HG02588 (cell line): ENCODE measurements around the gene PRDM11.
"Not testable (repeated sequence)": the region's sequence is repeated elsewhere in the genome, so short reads cannot be mapped to it uniquely, and the experiment has no call there.

Source experiments
- ATAC-seq: cut with Tn5 transposase; IDR thresholded peaks from one replicate; pipeline ENCODE4 v1.9.1; 2021; ENCODE audit warnings: mild to moderate bottlenecking, moderate library complexity; ENCODE audit not compliant: unreplicated experiment

PRDM11 gene

DNA sequence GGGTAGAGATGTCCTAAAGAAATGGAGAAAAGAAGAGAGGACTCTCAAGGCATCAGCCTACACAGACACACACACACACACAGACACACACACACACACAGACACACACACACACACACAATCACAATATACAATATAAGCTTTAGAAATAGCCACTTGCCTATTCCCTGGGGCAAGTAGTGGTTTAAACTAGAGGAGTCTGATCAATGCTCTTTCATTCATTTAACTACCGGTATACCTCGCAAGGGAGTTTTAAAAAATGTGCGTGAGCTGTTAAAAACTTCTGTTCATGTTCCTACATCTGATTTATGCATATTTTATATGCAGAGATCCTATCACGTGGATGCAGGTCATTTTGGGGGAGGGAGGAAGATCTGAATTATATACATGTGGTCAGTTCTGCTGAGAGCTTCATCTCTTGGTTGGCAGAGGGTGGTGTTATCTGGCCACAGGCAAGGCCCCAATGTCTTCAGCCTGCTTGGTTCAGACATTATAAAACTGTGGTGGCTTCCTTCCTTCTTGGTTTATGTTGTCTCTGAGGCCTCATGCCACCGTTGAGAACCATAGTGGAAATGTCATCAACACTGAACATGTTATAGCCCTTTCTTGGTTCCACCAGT is 83.1 kb downstream of the PRDM11 start:
- ATAC-seq = no peak

DNA sequence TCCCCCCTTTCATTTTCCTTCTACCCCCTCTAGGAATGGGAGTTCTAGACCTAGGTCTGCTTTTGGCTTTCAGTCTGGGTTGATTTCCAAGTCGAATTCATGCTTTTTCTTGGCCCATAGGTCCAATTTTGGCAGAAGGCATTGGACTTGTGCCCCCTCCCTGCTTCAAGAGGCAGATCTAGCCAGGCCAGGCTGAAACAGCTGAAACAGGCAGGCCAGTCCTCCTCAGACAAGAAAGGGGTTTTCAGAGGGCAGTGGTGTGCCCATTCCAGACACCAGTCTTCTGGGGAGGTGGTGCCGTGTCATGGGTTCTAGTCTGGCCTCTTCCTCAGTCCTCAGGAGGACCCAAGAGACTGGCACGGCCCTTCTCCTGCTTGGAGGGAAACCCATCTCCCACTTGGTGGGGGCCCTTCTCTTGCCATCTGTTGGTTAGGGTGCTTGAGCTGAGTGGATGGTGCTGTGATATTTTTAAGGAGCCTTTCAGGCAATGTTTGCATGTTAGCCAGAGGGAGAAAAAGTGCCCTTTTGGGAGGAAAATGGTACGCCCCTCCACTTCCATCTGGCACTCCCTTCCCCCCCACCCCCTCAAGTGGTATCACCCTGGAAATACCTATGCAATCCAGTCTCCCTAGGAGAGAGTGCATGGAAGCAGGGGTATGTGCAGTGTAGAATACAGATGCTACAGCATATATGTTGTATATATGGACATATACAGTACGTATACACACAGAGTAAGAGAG is 86.1 kb downstream of the PRDM11 start:
- no peak for ATAC-seq

DNA sequence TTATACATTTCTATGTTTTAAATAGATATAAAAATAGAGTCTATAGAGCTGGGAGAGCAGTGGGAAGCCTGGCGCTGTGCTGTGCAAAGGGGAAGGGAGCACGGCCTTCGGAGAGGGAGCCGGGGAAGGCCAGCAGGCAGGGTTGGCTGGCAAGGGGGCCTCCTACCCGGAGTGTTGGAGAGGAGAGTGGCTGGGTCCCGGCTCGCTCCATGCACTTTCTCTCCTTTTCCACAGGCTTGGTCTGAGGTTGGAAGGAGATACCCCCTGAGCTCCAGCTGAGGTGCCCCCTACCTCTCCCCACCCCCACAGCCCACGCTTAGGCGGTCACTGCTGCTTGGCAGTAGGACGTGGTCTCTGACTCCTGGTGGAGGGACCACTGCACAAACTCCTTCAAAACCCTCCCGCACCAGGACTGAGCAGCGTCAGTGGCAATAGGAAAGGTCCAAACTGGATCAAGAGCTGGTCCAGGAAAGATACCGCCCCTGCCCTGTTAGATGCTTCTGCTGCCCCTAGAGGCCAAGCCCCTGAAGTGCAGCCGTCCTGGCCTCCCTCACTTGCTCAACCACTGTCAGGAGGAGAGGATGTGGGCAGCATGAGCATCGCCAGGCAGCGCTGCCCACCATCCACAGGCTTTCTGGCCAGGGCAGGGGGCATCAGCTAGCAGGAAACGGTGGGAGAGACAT is 86.8 kb downstream of the PRDM11 start:
- peak; percentile 68 for ATAC-seq

DNA sequence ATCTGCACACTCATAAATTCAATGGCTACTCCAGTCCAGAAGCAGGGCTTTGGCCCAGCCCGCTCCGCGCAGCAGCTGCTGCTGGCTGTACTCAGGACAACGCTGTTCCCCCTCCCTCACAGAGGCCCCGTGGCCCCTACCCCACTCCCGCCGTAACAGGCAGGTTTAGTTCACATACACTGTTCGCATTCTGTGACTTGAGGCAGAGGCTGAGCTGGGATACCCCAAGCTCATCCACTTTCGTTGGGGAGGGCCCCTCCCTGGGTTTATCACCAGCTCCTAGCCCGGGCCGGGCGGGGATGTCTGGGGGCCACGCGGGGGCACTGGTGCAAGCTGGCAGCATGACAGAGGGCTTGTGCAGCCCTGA is 87.3 kb downstream of the PRDM11 start:
- no peak for ATAC-seq

DNA sequence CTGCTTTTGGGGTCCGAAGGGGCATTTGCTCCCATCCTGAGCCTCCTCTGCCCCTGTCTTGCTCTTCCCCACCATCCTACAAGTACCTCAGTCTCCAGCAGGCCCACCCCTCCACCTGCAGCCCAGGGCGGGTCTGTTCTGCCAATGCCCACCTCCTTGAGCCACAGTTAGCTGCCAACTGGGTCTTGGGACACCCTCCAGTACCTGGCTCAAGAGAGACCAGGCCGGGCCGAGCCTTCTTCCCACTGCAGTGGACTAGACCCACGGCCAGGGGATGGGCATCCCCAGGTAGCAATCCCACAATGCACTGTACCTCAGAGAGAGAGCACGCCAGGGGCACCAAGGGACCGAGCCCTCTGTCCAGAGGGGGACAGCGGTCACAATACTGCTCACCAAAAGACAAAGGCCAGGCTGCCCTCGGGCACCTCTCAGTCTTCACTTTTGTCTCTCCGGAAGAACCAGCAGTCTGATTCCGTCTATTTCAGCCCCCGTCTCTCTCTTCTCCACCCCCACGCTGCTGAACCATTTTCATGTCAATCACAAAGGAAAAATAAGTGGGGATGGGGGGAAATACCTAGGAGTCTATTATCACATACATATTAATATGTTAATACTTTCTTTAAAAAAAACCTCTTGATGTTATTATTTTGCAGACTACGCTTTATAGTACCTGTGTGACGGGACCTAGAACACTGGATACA is 88.0 kb downstream of the PRDM11 start:
- no peak for ATAC-seq

DNA sequence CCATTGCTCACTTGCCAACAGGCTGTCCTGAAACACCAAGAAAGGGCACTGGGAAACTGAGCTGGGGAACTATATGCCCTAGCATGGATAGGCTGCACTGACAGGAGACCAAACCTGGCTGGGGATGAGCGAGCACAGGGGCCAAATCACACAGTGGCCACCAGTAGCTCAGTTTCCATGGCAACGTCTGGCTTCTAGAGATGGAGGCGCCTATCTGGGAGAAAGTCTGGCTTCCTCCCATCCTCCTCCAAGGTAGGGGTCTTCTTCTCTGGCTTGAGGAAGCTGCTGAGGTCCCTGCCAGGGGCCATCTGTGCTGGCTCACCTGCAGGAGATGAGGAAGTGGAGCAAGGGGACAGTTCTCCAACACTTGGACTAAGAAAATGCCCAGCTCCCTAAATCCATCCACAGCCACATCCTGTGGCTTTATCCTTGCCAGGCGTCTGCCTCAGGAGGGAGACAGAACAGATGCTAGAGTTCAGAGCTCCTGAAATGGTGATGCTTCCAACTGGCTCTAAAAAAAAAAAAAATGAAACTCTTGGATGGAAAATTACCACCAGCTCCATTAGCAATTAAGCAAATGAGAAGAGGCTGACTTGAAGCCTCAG is 91.4 kb downstream of the PRDM11 start:
- ATAC-seq = no peak

DNA sequence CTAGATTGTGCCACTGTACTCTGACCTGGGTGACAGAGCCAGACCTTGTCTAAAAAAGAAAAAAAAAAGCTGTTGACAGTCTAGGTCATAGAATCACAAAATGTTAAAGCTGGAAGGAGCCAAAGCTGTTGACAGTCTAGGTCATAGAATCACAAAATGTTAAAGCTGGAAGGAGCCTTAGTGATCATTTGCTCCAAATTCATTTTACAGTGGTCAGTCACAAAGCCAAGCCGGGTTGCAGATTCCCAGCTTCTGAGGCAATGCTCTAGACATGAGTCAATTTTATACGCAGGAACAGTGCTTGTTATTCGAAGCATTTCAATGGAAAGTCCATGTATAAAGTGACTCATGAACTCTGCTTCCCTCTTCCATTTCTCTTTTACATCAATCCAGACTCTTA is 92.3 kb downstream of the PRDM11 start:
- ATAC-seq = no peak

DNA sequence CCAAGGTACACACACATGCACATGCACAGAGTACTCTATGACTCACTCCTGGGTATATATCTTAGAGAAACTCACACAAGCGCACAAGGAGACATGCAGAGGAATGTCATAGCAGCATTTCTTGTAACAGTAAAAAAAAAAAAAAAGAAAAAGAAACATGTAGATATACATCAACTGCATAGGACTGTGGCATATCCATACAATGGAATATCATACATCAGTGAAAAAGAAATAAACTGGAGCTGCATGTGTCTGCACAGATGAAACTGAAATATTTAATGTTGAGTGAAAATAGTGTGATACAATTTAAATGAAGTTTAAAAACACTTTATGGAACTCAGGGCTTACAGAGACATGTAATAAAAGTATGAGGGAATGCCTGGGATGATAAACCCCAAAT is 93.3 kb downstream of the PRDM11 start:
- ATAC-seq = no peak

DNA sequence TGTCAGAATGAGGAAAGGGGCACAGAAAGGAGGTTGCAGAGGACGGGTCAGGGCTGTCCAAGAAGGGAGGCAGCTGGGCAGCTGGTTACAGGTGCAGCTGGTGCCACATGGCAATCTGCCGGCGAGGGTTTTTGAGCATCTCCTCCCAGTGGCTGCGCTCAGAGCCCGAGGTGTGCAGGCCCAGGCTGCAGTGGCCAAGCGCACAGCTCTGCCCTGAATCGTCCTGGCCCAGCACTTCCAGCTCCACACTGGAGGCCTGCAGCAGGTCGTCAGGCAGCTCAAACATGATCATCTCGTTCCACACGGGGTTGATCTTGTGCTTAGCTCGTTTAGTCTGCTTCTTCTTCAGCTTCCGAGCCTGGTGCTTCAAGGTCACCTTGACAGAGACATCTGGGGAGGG is 97.5 kb downstream of the PRDM11 start:
- no peak for ATAC-seq

DNA sequence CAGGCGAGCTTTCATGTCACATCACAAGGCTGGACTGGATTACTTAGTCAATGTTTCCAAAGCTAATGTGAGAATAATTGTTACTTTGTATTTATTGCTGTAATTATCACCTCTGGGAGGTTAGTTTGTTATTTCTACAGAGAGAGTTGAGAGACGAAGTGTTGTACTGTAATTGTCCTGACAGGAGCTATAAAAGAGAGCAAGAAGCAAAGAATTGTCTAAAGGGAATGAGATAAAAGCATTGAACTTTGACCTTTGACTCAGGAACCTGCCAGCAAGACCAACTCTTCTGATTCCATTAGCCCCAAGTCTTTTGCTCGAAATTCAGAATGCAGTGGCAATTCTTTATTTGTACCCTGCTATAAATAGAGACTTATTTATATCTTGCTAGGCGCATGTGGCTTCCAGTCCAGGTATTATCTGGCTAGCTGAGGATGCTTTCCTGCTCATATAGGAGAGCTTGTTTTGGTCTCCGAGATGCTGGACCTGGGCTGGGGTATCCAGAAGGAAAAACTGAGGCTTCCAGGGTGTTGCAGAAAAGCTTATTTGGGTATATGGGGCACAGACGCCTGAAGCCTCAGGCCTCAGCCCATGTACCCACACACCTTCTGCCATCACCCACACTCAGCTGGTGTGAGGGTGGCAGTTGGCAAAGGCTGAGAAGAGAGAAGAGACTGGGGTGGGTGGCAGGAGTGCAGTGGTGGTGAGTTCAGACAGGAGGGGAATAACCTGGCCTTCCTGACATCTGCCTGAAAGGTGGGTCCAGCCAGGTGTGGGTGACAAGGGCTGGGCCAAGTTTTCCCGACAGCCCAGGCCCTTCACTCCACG is 99.0 kb downstream of the PRDM11 start:
- ATAC-seq = no peak

DNA sequence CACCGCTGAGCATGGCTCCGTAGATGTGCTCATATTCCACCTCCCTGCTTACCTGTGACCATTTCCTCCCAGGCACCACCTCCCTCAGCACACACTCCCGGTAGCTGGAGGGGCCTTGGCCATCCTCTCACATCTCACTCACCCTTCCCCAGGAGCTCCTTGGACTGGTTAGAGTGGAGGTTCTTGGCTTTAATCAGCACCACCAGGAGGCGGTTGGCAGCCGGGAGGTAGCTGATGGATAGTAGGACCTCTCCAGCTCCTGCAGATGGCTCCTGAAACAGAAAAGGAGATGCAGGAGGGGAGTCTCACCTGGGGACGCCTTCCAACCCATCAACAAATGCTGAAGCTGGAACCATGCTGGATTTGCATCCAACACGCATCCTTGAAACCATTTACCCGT is 99.8 kb downstream of the PRDM11 start:
- no peak for ATAC-seq

DNA sequence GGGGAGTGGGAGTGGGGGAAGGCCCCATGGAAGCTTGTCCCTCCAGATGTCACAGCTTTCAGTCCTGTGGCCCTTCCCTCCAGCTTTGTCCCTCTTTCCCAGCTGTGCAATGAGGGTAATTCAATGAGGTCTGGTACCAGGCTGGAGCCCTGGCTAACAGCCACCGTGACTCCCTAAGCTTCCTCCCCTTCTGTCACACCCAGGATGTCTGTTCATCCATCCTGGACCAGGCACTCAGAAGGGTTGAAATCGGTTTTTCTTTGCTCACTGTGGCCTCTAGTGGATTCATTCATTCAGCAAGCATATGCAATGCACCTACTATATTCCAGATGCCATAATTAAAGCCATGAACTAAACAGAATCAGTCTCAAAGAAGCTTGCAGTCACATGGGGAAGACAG is 101.0 kb downstream of the PRDM11 start:
- ATAC-seq = no peak

DNA sequence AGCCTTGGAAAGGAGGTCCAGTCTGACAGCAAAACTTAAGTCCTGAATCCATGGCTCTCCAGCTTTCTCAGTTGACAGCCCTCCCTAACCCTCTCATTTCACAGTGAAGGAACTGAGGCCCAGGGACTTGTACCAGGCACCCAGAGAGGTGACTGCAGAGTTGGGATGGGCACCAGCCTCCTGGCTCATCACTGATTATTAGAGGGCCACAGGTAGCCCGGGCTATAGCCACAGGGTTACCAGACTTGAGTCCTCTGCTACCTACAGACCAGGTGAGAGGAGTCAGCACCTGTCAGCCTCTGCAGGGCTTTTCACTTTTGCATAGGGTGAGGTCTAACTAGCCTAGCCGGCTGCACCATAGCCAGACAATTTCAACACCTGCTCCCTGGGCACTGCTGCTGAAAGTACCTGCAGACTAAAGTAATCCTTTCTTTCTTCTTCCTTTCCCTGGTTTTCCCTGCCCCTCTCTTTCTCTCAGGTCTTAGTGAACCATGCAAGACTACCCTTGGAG is 102.1 kb downstream of the PRDM11 start:
- no peak for ATAC-seq

DNA sequence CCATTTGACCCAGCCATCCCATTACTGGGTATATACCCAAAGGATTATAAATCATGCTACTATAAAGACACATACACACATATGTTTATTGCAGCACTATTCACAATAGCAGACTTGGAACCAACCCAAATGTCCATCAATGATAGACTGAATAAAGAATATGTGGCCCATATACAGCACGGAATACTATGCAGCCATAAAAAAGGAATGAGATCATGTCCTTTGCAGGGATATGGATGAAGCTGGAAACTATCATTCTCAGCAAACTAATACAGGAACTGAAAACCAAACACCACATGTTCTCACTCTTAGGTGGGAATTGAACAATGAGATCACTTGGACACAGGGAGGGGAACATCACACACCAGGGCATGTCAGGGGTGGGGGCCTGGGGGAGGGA is 102.9 kb downstream of the PRDM11 start:
- not testable (repeated sequence) for ATAC-seq

DNA sequence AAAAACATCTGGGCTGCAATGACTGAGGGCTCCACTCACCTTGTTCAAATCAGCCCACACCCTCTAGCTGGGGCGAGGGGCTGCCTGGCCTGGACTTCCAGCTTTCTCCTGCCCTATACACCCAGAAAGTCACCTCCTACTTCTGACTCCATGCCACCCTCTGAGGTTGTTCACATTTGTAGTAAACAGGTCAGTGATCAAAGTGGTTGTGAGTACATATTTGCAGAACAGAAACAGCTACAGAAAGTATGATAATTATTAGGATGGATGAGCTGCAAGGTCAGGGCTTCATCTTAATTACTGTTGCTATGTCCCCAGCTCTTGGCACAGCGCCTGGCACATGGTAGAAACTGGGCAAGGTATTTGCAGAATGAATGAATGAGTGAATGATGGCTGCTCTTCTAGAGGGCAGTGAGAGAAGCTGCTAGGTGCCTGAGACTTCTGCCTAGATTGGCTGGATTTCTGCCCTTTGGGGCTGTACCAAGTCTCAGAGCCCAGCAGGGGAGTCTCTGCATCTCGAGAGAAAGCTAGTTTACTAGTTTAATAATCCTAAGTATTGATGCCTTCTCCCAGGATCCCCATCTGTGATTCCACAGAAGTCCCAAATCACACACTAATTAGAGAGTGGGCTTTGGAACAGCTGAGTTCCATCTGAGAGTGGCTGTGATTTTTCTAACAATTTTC is 103.7 kb downstream of the PRDM11 start:
- ATAC-seq = no peak

DNA sequence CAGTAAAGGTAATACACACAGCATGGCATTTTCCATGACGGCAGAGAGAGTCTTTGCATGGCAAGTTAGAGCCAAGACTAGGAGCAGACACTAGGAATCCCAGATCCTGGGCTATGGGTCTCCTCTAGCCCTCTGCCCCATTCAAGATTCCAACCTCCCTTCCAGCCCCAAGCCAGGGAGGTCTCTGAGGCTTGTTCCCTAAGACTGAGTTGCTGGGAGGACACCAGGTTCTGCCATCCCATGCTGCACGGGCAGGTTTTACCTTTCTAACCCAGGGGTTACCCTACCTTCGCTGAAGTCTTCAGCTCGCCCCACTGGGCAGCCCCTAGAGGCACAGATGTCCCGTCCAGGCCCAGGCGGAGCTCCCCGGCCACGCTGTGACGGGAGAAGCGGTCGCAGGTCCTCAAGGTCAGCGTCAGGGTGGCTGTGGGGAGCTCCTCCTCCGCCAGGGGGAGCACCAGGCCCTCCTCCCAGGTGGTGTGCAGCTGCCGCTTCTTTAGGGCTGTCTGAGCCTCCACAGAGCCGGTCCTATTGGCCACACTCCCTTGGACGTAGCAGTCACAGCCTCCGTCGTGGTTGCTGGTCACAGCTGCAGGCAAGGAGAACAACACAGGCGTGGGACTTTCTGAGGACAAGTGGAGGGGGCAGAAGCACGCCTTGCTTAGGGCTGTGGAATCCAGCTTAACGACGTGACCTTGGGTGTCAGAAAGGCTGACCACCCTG is 105.9 kb downstream of the PRDM11 start:
- ATAC-seq = no peak

DNA sequence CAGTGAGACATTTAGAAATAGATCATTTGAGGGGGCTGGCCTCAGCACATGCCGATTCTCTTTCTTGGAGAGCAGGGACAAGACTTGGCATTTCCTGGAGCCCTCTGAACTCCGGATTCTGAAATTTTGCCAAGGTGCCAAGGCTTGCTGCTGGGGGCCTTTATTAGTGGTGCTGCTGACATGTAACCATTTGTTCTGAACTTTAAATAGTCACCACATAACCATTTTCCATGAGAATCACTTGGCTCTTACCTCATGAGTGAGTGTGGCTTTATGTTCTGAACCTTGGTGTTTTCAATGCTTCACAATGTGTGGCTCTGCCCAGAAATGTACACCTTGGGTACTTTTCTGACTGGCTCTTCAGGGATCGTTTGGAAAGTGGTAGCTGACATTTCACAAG is 106.4 kb downstream of the PRDM11 start:
- ATAC-seq = no peak

DNA sequence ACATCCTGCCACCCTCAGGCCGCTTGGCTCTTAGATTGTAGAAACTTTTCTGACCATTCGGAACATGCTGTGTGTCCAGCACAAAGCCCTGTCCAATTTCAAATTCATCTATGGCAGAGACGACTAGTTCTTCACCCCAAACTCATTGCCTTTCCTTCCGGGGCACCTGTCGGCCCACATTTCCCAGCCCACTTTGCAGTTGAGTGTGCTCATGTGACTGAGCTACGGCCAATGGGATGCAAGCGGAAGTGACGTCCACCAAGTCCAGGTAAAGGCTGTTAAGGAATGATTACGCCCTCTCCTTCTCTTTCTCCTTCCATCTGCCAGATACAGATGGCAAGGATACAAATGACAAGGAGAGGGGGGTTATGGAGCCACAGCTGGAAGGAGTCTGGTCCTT is 107.2 kb downstream of the PRDM11 start:
- ATAC-seq = no peak

DNA sequence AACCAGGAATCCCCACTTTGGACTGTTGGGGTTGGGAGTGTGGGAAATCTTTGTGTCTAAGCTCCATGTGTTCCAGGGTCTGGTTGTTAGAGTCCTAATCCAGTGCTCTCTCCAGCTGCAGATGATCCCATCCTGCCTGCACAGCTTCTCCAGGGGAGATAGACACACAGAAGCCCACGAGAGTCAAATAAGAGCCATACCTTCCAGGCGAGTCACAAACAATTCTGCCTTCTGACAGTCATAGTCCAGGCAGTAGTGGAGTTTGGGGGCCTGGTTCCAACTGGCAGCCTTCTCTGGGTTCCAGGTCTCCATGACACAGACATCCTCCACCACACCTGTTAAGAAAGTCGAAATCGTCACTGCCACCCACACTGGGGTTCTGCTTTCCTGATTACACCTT is 107.6 kb downstream of the PRDM11 start:
- ATAC-seq = no peak
